ENCODE data around the gene SYT7. TPM values are rescaled to one million over a fixed set of nuclear protein-coding genes. Genes with fewer than 3 reads are reported as not detected.
A peak's percentile ranks its signal among the peaks of the same experiment; 100 is the strongest.

Gene SYT7
- total and polyA plus RNA-seq, 2 of the 8 experiments (the other 6 are each of a cell fraction or from before 2014, with no cell fraction given) = 9.6 to 10.5 TPM

DNA sequence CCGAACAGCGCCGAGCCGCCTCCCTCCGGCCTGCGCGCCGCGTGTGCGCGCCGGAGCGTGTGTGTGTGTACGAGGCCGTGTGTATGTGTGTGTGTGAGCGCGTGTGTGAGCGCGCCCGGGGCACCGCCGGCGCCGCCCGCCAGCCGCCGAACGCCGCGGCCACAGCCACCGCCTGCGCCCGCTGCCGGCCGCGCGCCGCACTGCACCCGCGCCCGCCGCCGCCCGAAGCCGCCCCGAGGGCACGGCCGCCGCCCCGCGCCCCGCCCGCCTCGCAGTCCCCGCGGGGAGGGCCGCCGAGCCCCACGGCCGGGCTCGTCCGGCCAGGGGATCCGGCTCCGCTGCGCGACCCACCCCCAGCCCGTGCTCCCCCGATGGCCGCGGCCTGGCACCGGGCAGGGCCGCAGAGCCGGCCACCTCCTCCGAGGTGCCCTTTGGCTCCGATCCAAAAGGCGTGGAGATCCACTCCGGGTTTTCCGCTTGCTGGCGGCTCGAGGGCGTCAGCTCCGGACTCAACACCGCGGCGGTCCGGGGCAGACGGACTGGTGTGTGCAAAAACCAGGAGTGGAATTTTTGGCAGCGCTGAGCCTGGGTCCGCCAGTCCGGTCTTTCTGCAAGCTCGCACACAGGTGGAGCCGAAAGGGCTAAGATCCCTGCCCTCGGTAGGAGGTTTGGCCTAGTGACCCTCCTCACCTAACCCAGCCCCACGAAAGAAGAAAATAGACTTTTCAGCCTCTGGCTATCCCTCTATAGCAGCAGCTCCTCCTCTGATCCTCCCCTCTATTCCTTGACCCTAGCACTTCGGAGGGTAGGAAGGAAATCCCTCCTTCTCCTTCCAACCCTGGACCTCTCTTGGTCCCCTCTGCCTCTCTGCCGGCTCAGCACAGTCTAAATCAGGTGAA is at the start of gene SYT7 (continued):
- TF ChIP-seq CHD7 (IDR thresholded peaks at IDR 0.05; ENCODE audit: insufficient replicate concordance, low read length) (no peak), CHD1 (IDR thresholded peaks at IDR 0.05; ENCODE audit: low read depth, low read length) (no peak), YY1 (IDR thresholded peaks at IDR 0.05; ENCODE audit: low read depth, low read length) (peak; percentile 87), SAP30 (IDR thresholded peaks at IDR 0.05; ENCODE audit: insufficient read depth, insufficient replicate concordance, low read length) (no peak), SRF (IDR thresholded peaks at IDR 0.05; ENCODE audit: low read depth, low read length) (no peak), ZNF274 (IDR thresholded peaks at IDR 0.05; ENCODE audit: borderline replicate concordance, extremely low read depth, low read length) (no peak), KDM1A (IDR thresholded peaks at IDR 0.05; ENCODE audit: borderline replicate concordance, low read length) (no peak)
- TF ChIP-seq, protein P1, sequence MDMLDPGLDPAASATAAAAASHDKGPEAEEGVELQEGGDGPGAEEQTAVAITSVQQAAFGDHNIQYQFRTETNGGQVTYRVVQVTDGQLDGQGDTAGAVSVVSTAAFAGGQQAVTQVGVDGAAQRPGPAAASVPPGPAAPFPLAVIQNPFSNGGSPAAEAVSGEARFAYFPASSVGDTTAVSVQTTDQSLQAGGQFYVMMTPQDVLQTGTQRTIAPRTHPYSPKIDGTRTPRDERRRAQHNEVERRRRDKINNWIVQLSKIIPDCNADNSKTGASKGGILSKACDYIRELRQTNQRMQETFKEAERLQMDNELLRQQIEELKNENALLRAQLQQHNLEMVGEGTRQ (IDR thresholded peaks at IDR 0.05; ENCODE audit: low read length) = no peak

Data from H1 (cell line).